ENCODE results near the gene ABCB1. TPM values are rescaled to one million over a fixed set of nuclear protein-coding genes. Genes with fewer than 3 reads are reported as not detected.

The ABCB1 gene
- total and polyA plus RNA-seq, 9 of the 15 experiments (the other 6 are each of a cell fraction or from before 2014, with no cell fraction given): 0.03 to 0.86 (median 0.52) TPM

- TF ChIP-seq, protein P1, sequence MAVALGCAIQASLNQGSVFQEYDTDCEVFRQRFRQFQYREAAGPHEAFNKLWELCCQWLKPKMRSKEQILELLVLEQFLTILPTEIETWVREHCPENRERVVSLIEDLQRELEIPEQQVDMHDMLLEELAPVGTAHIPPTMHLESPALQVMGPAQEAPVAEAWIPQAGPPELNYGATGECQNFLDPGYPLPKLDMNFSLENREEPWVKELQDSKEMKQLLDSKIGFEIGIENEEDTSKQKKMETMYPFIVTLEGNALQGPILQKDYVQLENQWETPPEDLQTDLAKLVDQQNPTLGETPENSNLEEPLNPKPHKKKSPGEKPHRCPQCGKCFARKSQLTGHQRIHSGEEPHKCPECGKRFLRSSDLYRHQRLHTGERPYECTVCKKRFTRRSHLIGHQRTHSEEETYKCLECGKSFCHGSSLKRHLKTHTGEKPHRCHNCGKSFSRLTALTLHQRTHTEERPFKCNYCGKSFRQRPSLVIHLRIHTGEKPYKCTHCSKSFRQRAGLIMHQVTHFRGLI (CRISPR knock-in tag; IDR thresholded peaks at IDR 0.05): no peak
Measured at GRCh38 chr7:87570178-87570577, 30.5 kb downstream of the ABCB1 start (continued).

DNA sequence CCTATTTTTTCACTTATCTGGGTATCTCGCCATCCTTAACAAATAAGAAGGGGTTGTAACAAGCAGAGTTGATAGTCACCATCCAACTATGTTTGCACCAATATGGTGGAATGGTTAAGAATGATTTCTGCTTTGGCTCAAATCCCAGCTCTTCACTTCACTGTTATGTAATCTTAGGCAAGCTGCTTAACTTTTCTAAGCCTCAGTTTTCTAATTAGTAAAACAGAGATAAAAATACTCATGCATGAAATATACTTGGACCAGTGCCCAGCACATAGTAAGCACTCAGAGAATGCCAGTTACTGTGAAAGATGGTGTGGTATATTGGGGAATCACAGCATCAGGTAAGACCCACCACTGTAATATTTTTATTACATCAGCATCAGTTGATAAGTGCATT lies 33.6 kb downstream of the ABCB1 start:
- no TSS peak for BruUV-seq (replicated peaks)
- ATAC-seq (no peak), FAIRE-seq (no peak), DNase-seq (ENCODE audit: extremely low read depth in 1 of 4, low spot score in 3 of 4) (no peak)
- Histone ChIP-seq H4K20me1 (replicated peaks; ENCODE audit: control insufficient read depth, insufficient read depth, low read length) (no peaks in the 10 kb centered on the region), H3K36me3 (ENCODE audit: control insufficient read depth, insufficient read depth, low read length) (no peaks in the 10 kb centered on the region), H3K9me1 (ENCODE audit: control insufficient read depth, insufficient read depth, low read length) (no peaks in the 10 kb centered on the region), H2AFZ (ENCODE audit: low read depth, low read length) (no peak overlapping the region), H3K27me3 (ENCODE audit: control insufficient read depth in 2 of 2, insufficient read depth in 2 of 2, low read length in 2 of 2) (no peaks in the 10 kb centered on the region), H3K4me3 (no peak overlapping the region), H3K4me2 (ENCODE audit: insufficient read depth, low read length) (no peak overlapping the region), H3K9ac (ENCODE audit: insufficient read depth in 1 of 2, low read depth in 2 of 2, low read length in 2 of 2) (no peak overlapping the region), H3K4me1 (replicated peaks in 1 of 2; ENCODE audit: control insufficient read depth in 2 of 2, insufficient read depth in 2 of 2, low read length in 2 of 2) (no peaks in the 10 kb centered on the region), H3K9me3 (replicated peaks; ENCODE audit: control insufficient read depth, insufficient read depth, low read depth, low read length) (no peaks in the 10 kb centered on the region), H3K79me2 (ENCODE audit: control insufficient read depth, insufficient read depth, low read length) (no peaks in the 10 kb centered on the region), H3K27ac (ENCODE audit: extremely low read depth, low read depth, low read length) (no peak overlapping the region)
- intact Hi-C loops (cut with micrococcal nuclease) (no loop called here), in situ Hi-C loops (cut with MboI) (no loop called here)
- ChIA-PET CTCF (ENCODE audit: low intra/inter-chr PET ratio) (no interaction called here), POLR2A (no interaction called here)
- 10% methylated on average over 1 of the region's 1 CpG for WGBS (ENCODE audit: insufficient coverage, low coverage, missing lambda C conversion rate)
- TF ChIP-seq TCF7L2 (IDR thresholded peaks at IDR 0.05; ENCODE audit: low read depth, low read length) (no peak), CREBBP (IDR thresholded peaks at IDR 0.05; ENCODE audit: low read depth, low read length) (no peak), ZNF444 (CRISPR knock-in tag; IDR thresholded peaks at IDR 0.05) (no peak), SMARCA5 (IDR thresholded peaks at IDR 0.05) (no peak), EZH2 (IDR thresholded peaks at IDR 0.05; ENCODE audit: borderline replicate concordance, low read depth, low read length) (no peak), SETDB1 (IDR thresholded peaks at IDR 0.05; ENCODE audit: low read length) (no peak), JUNB (CRISPR knock-in tag; conservative IDR thresholded peaks at IDR 0.05) (no peak), DACH1 (IDR thresholded peaks at IDR 0.05; ENCODE audit: partially characterized antibody) (no peak), RHOXF2B (CRISPR knock-in tag; conservative IDR thresholded peaks at IDR 0.05) (no peak), ZKSCAN1 (IDR thresholded peaks at IDR 0.05; ENCODE audit: low read depth, low read length) (no peak), CTCFL (IDR thresholded peaks at IDR 0.05; ENCODE audit: borderline replicate concordance, insufficient read depth, low read depth, low read length, poor library complexity, severe bottlenecking) (no peak)
- TF ChIP-seq, protein P2, sequence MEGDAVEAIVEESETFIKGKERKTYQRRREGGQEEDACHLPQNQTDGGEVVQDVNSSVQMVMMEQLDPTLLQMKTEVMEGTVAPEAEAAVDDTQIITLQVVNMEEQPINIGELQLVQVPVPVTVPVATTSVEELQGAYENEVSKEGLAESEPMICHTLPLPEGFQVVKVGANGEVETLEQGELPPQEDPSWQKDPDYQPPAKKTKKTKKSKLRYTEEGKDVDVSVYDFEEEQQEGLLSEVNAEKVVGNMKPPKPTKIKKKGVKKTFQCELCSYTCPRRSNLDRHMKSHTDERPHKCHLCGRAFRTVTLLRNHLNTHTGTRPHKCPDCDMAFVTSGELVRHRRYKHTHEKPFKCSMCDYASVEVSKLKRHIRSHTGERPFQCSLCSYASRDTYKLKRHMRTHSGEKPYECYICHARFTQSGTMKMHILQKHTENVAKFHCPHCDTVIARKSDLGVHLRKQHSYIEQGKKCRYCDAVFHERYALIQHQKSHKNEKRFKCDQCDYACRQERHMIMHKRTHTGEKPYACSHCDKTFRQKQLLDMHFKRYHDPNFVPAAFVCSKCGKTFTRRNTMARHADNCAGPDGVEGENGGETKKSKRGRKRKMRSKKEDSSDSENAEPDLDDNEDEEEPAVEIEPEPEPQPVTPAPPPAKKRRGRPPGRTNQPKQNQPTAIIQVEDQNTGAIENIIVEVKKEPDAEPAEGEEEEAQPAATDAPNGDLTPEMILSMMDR (IDR thresholded peaks at IDR 0.05 in 2 of 3, conservative IDR thresholded peaks at IDR 0.05 in 1 of 3; ENCODE audit: insufficient read depth in 2 of 3, low read depth in 1 of 3, low read length in 3 of 3): no peak

All from K562 (cell line).